ENCODE data around the gene ZNF384. TPM values are rescaled to one million over a fixed set of nuclear protein-coding genes. Genes with fewer than 3 reads are reported as not detected.

The ZNF384 gene
- total RNA-seq, 4 donors from 2014 or later, result 26.2 to 52.5 (median 38.2) TPM

GRCh38 chr12:6729186-6729585 is 40.0 kb upstream of the ZNF384 start:
- Histone ChIP-seq H3K9me3 (no peaks in the 10 kb centered on the region), H3K27ac (no peak overlapping the region), H3K4me3 (no peak overlapping the region), H3K36me3 (peaks cover 0 to 76% (median 30%) of the 10 kb centered on the region in 3 donors), H3K4me1 (peaks cover 0 to 19% (median 11%) of the 10 kb centered on the region in 4 donors), H3K27me3 (no peaks in the 10 kb centered on the region)
- 93 to 96% methylated on average over 18 of the region's 18 CpGs for WGBS, 2 donors
- DNase-seq (ENCODE audit: low spot score in 2 of 2), result no peak
- TF ChIP-seq EP300 (IDR thresholded peaks at IDR 0.05) (no peak), POLR2A (IDR thresholded peaks at IDR 0.05) (no peak), CTCF (IDR thresholded peaks at IDR 0.05) (no peak)

GRCh38 chr12:6725350-6725749 is 36.2 kb upstream of the ZNF384 start:
- DNase-seq (ENCODE audit: low spot score in 2 of 2), result no peak
- H3K27ac ChIP-seq, result no peak overlapping the region
- TF ChIP-seq POLR2A (IDR thresholded peaks at IDR 0.05), result no peak
- no peak for TF ChIP-seq CTCF (IDR thresholded peaks at IDR 0.05)
- TF ChIP-seq EP300 (IDR thresholded peaks at IDR 0.05), result no peak
- WGBS, 2 donors, result 88 to 90% methylated on average over 7 of the region's 7 CpGs
- H3K27me3 ChIP-seq, result no peaks in the 10 kb centered on the region
- H3K4me3 ChIP-seq, result no peak overlapping the region
- H3K36me3 ChIP-seq, result peaks cover 0 to 40% (median 20%) of the 10 kb centered on the region in 3 donors
- peaks cover 0 to 23% (median 11%) of the 10 kb centered on the region in 4 donors for H3K4me1 ChIP-seq
- no peaks in the 10 kb centered on the region for H3K9me3 ChIP-seq

GRCh38 chr12:6724409-6724797 is 35.2 kb upstream of the ZNF384 start:
- Histone ChIP-seq H3K4me1 (peaks cover 0 to 23% (median 11%) of the 10 kb centered on the region in 4 donors), H3K27ac (peak overlapping the region; percentile 32 to 93 (median 86)), H3K27me3 (no peaks in the 10 kb centered on the region), H3K36me3 (peaks cover 0 to 30% (median 11%) of the 10 kb centered on the region in 3 donors), H3K9me3 (no peaks in the 10 kb centered on the region), H3K4me3 (peak overlapping the region; percentile 52 to 76 (median 68))
- TF ChIP-seq CTCF (IDR thresholded peaks at IDR 0.05) (no peak), EP300 (IDR thresholded peaks at IDR 0.05) (no peak), POLR2A (IDR thresholded peaks at IDR 0.05) (no peak)
- WGBS, 2 donors, result 6 to 14% methylated on average over 10 of the region's 10 CpGs
- no peak for DNase-seq (ENCODE audit: low spot score in 2 of 2)

- Histone ChIP-seq H3K9me3 (no peaks in the 10 kb centered on the region), H3K27ac (peak within 1 kb of the TSS; percentile 32 to 93 (median 86)), H3K4me1 (peaks cover 0 to 23% (median 11%) of the 10 kb centered on the region in 4 donors), H3K27me3 (no peaks in the 10 kb centered on the region), H3K4me3 (peak within 1 kb of the TSS; percentile 52 to 76 (median 68)), H3K36me3 (peaks cover 0 to 24% (median 5%) of the 10 kb centered on the region in 3 donors)
- peak; percentile 89 to 92 for DNase-seq (ENCODE audit: low spot score in 2 of 2)
- TF ChIP-seq CTCF (IDR thresholded peaks at IDR 0.05) (peak in 1 of 5 experiments; percentile 42), POLR2A (IDR thresholded peaks at IDR 0.05) (peak in 1 of 2 donors; percentile 47), EP300 (IDR thresholded peaks at IDR 0.05) (peak; percentile 88 to 91)
- WGBS, 2 donors, result 0 to 1% methylated on average over 28 to 39 of the region's 49 CpGs
These were observed 34.6 kb upstream of the ZNF384 start, which contains the start of gene COPS7A for GRCh38 chr12:6723607-6724408. Gene COPS7A (plus strand): TSS chr12:6724046. CDS start chr12:6724657, 611 bp downstream.

GRCh38 chr12:6722863-6723262 is 33.7 kb upstream of the ZNF384 start:
- peaks cover 0 to 23% (median 11%) of the 10 kb centered on the region in 4 donors for H3K4me1 ChIP-seq
- H3K9me3 ChIP-seq, result no peaks in the 10 kb centered on the region
- peaks cover 0 to 15% (median 0%) of the 10 kb centered on the region in 3 donors for H3K36me3 ChIP-seq
- H3K27me3 ChIP-seq, result no peaks in the 10 kb centered on the region
- no peak for DNase-seq (ENCODE audit: low spot score in 2 of 2)
- TF ChIP-seq POLR2A (IDR thresholded peaks at IDR 0.05), result no peak
- TF ChIP-seq CTCF (IDR thresholded peaks at IDR 0.05), result no peak
- no peak for TF ChIP-seq EP300 (IDR thresholded peaks at IDR 0.05)
- 71 to 79% methylated on average over 3 of the region's 3 CpGs for WGBS, 2 donors
- no peak overlapping the region for H3K27ac ChIP-seq
- H3K4me3 ChIP-seq, result no peak overlapping the region
